HG02798 (cell line): Measurements from ENCODE around the gene OR1F1.
"Not testable (repeated sequence)": the region's sequence is repeated elsewhere in the genome, so short reads cannot be mapped to it uniquely, and the experiment has no call there.

Experiments used
- ATAC-seq: cut with Tn5 transposase; IDR thresholded peaks from one replicate; pipeline ENCODE4 v1.9.1; 2021; ENCODE audit warnings: mild to moderate bottlenecking; ENCODE audit not compliant: unreplicated experiment, poor library complexity

The OR1F1 gene

DNA sequence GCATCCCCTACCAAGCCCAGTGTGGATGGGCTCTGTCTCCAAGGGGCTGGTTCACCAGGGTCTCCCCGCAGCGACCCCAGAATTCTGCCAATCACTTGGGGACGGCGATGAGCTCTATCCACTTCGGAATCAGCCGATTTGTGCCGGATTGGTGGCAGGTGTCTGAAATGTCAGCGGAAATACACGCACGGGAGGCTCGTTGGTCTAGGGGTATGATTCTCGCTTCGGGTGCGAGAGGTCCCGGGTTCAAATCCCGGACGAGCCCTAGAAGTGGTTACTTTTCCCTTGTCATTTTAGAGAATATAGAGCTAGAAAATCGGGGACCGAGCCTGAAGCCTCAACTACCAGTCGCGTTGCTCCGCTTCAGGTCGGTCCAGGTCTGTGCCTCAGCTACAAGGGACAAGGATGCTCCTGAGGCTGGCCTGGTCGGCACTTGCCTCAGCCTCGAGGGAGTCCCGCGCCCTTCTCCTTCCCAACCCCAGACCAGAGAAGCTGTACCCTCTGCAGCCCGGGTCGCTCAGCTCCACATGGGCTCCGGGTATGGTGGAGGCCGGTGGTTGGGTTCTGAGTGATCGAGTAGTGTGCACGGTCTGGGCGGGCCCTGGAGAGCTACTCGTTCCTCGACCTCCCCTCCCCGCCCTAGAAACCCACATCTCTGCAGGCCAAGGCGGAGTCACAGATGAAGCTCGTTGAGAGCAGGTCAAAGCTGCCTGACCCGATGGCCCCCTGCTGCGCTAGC, 16.0 kb upstream of the OR1F1 start:
- ATAC-seq, result peak; percentile 34

DNA sequence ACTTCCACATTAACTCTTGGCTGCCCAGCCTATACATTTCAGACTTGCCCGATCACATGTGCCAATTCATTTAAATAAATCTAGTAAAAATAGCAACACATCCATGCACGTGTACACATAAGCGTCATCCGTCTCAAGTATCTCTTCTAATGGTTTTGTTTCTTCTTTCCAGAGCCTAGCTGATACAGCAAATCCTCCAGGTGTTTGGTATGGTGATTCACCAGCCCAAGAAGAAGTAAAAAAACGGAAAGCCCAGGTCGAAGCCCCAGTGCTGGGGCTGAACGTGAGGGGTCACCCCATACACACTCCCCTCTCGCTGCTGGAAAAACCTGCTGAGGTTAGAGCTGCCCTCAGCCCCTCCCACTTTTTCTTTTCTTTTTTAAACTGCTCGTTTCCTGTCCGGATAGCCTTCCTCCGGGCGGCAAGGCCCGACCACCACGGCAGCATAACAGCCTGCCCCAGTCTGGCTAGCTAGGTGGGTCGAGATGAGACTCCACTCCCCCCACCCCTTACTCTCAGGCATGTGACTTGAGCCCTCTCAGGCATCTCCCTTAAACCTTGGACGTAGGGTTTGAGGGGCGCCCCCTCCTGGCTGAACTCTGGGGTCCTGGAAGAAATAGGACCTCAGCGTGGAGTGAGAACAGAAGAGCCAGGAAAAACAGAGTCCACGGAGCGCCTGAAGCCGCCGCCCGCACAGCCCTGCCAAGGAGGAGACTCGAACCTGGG, 13.9 kb upstream of the OR1F1 start:
- no peak for ATAC-seq

DNA sequence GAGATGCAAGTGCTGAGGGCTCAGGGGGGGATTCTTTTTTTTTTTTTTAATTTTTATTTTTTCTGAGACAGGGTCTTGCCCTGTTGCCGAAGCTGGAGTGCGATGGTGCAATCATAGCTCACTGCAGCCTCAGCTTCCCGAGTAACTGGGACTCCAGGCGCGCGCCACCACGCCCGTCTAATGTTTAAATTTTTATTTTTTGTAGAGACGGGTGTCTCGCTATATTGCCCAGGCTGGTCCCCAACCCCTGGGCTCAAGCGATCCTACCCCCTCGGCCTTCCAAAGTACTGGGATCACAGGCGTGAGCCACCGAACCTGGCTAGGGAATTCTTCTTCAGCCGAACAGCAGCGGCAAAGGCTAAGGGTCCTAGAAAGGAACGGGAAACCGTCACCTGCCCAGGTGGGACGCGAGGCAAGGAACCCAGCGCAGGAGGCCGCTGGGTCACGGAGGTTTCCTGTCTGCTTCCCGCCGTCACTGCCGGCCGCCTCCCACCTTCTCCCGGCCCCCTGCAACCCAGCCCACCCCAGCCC, 13.3 kb upstream of the OR1F1 start:
- no peak for ATAC-seq

DNA sequence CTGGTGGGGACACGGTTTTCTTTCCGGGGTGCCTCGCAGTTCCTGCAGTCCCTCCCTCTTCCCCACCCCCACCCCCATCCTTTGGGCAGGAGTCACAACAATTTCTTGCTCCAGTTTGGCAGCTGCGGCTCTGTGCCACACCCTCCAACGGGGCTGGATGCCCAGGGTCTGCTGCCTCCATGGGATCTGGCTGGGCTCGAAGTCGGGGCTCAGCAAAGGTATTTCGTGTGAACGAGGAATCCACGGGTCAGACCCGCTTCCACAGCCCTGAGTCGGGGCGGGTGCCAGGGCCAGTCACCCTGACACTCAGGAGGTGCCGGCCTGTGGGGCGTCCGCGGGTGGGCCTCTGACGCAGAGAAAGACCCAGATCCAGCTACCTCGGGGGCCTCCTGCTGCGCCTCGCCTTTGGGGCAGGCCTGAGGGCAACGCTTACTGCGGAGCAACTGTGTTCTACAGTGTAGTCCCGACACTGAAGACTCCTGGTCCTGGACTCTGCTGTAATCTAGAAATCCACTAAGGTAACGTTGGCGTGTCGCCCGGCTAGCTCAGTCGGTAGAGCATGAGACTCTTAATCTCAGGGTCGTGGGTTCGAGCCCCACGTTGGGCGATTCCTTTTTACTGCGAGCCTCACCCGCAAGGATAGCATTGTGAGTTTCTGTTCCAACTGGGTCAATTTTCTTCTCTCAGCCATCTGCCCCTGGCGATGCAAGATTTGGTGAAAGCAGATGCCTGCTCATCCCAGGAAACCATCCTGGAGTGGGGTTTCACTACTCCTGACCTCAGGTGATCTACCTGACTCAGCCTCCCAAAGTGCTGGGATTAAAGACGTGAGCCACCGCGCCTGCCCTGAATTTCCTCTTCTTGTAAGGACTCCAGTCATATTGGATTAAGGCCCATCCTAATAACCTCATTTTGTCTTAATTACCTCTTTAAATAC, 12.6 kb upstream of the OR1F1 start:
- ATAC-seq, result no peak

DNA sequence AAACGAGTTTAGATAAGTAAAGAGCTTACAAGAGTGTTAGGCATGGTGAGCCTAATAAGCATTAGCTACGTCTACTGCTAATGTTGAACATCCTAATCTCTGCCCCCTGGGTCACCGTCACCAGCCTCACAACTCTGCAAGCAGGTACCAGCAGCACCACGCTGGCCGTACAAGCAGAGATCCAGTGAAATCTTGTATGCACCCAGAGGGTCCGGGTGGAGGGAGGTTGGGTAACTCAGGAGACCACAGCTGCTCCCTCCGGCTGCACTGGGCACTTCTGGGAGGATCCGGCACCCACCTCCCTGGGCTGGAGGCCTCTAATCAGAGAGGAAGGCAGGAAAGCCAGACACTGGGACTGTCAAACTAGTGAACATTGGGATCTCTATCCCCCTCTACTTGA, 8.4 kb upstream of the OR1F1 start:
- no peak for ATAC-seq

DNA sequence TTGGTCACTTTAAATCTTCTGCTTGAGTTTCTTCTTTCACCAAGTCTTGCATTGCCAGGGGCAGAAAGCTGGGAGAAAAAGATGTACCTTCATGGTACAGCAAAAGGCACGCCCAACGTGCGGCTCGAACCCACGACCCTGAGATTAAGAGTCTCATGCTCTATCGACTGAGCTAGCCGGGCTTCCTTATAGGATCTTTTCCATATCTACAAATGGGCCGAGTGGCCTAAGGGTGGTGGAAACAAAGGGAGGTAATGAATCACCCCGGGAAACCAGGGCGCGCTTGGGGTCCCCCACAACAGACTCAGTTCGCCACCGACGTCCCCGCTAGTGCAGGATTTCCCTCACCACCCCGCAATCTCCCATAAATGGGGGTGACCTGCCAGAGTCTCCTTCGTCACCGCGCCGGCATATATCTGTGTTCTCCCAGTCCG, 7.5 kb upstream of the OR1F1 start:
- no peak for ATAC-seq

DNA sequence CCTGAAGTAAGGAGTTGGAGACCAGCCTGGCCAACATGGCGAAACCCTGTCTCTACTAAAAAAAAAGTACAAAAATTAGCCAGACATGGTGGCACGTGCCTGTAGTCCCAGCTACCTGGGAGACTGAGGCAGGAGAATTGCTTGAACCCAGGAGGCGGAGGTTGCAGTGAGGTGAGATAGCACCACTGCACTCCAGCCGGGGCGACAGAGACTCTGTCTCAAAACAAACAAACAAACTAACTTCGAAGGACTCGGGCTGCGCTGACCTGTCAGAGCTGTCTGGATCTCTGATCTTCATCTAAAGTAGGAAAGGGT, 5.8 kb upstream of the OR1F1 start:
- not testable (repeated sequence) for ATAC-seq

DNA sequence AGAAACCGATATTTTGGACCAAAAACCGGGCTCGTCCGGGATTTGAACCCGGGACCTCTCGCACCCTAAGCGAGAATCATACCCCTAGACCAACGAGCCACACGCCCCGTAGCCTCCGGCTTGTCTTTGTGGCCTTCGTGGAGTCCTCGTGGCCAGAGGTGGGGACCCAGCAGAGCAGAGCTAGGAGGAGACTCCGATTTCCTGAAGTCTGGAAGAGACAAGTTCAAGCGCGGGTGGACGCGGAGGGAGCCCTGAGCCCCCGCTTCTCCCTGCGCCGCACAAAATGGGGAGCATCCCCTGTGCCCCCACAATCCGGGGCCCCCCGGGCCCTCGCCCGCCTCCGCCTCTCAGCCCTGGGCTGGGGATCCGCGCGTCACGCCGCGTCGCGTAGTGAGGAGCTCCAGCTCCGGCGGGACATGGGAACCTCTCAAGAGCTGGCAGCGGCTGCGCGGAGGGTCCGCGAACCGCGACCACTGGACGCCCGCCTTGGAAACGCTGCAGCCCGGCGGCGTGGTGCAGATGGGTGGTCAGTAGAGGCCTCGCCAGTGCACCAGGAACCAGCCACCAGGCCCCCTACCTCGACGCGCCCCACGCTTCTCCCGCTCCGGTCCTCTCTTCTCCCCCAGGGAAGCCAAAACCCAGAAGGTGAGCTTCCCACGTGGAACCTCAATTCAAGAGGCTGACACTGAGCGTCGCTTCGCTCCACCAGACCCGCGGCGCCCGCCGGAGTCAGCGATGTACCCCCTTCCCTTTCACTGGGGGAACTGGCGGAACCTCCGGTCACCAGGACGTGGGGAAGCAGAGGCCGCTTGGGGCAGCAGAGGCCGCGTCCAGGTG, 5.2 kb upstream of the OR1F1 start:
- peak; percentile 34 for ATAC-seq

DNA sequence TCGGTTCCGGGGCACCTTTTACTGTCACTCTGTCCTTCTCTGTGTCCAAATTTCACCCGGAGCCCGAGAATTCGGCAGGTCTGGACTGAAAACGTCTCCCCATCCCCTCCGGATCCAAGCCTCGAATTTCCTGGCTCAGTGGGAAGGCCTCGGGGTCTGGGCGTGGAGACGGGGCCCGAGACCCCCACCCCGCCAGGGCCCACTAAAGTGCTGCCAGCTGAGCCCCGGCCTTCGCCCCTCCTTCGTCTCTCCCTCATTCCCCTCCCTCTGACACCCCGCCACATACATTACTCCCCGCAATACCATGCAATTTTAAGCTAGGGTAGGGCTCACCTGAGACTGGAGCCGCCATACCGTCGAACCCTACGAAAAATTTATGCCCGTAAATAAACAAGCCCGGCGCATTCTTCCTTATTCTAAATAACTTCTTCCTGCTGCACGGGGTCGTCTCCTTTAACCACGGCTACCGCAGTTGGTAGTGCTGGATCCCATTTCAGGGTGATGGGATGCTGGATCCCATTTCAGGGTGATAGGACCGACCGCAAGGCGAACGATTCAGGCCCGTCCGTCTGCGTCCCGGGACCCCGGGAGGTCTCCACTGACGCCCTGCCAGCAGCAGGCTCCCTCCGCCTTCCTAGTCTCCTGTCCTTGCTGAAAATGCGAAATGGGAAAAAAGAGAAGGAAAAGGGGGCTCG, 4.4 kb upstream of the OR1F1 start:
- no peak for ATAC-seq

DNA sequence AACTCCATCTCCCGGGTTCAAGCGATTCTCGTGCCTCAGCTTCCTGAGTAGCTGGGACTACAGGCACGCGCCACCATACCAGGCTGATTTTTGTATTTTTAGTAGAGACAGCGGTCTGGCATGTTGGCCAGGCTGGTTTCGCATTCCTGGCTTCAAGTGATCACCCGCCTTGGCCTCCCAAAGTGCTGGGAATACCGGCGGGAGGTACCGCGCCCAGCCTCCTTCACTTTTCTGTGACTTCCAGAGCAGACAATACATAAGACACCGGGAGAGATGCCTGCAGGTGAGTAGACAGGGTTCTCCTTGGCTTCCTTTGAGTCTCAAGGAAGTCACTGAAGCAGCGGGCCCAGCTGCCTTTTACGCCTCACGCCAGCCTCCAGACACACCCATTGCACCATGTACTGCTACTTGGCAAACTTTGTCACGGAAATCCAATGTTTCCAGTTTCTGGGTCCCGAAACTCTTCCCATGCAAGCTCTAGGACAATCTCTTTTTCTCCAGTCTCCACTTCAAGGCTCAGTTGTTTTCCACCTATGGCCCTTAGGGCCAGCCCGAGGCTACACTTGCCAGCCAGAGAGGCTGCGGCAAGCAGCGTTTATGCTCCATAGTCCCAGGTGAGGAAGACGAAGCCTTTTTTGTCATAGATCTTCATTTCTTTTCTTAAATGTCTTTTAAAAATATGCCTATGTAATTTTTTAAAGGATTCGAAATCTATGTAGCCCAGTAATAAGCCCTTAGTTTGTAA, 886 bp upstream of the OR1F1 start:
- no peak for ATAC-seq

DNA sequence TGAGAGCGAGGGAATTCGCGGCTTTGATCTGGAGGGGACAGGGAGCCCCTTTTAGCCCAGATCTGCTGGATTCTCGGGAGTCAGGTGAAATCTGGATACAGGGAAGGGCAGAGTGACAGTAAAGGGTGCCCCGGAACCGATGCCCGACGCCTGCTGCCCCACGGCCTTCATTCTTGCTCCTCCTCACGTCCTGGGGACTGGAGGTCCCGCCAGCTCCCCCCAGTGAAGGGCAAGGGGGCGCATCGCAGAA, 596 bp downstream of the OR1F1 start:
- ATAC-seq, result no peak

DNA sequence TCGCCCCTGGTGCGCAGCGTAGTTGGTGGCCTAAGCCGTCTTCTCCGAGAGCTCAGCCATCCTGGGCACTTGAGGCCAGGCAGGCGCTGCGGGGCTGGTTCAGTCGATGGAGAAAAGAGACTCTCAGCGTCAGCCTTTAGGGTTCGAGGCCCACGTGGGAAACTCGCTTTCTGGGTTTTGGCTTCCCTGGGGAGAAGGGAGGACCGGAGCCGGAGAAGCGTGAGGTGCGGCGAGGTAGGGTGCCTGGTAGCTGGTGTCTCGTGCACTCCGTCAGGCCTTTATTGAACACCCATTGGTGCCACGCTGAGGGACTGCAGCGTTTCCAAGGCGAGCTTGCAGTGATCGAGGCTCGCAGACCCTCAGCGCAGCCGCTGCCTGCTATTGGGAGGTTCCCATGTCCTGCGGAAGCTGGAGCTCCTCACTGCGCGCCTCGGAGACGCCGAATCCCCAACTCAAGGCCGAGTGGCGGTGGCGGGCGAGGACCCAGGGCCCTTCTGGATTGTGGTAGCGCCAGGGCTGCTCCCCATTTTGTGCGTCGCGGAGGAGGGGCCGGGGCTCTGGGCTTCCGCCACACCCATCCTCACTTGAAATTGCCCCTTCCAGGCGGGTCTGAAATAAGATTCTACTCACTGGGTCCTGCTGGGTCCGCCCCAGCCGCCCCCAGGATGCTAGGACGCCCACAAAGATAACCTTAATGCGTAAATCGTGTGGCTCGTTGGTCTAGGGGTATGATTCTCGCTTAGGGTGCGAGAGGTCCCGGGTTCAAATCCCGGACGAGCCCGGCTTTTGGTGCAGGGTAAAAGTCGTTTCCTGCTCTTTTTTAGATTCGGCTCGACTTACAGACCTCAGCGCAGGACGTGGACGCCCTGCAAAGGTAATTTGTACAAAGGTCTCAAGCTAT, 1.2 kb downstream of the OR1F1 start:
- no peak for ATAC-seq

DNA sequence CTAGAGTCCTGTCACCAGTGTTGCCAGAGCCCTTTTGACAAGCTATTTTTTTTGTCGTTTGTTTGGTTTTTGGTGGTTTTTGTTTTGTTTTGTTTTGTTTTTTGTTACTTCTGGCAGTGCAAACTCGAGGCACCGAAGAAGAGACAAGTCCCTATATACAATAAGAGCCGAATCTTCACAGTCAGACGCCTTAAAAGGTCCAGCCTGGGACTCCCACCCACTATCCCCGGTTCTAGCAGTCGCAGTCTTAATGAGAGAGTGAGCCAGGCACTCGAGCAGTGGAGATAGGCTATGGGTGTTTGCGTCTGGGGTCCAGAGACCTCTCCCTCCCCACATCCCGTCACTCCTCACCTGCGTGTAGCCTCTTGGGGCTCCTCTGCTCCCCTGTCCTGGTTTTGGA, 1.9 kb downstream of the OR1F1 start:
- no peak for ATAC-seq

DNA sequence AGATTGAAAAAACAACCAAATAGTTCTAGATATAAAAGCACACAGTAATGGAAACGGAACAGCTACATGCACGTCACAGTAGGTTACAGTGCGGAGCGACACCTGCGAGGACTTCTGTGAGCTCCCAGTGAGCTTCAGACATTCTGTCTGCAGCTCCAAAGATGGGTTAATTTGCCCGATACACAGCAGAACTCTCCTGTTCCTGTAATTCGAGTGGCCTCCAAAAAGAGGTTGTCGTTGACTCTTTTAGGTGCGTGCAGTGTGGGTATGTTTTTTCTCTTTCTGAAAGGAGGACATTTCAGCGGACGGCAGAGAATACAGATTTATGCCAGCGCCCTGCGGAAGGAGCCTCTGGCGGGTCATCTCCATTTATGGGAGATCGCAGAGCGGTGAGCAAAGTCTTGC, 2.9 kb downstream of the OR1F1 start:
- ATAC-seq, result no peak

DNA sequence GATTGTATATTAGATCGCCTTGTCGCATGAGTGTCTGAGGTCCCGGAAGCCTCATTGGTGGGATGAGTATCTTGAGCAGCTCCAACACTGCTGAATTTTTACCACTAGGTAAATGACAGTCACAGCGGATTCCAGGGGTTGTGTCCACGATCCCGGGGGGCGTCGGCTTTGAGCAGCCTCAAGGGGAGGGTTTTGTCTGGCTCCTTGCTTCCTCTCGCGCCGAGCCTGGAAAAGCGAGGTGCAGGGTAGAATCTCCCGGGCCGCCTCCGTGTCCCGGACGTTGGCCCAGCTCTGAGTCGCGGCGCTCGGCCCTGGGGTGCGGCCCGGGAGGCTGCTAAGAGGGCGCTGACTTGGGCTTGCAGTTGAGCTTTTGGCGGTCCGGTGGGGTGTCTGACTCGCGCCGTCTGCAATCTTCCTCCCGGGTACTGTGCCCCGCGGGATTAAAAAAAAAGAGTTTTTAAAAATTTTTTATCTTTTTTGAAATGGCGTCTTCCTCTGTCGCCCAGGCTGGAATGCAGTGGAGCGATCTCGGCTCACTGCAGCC, 4.5 kb downstream of the OR1F1 start:
- no peak for ATAC-seq

DNA sequence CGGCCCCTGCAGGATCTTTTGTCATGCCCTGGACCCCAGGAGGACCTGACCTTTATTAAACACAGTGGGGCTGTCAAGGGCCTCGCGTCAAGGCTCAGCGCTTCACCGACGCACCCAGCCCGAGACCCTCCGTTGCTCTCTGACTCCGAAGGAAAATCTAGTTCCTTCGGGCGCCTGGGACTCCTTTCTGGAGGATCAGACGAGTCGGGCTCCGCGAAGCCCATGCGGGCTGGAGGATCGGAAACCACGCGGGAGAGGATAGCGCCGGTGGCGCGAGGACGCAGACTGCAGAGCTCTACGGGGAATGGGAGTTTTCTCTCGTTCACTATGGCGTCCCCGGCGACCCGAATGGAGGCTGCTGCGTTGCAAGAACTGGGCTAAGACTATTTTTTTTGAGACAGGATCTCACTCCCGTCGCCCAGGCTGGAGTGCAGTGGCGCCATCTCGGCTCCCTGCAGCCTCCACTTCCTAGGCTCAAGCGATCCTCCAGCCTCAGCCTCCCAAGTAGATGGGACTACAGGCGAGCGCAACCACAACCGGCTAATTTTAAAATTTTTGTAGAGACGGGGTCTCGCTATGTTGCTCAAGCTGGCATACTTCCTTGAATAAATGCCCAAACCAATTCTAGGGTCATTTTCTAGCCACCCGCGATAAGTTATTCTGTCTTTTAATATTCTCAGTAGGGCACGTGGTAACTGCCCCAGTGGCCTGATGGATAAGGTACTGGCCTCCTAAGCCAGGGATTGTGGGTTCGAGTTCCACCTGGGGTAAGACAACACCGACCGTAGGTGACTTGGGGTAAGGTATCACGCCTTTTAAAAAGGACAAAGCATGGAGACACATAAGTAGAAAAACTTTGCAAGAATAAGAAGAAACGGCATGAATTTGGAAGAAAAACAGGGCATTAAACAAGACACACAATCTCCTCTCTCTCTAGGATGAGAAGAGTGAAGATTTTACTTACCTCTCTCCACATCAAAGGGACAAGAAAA, 5.5 kb downstream of the OR1F1 start:
- no peak for ATAC-seq

DNA sequence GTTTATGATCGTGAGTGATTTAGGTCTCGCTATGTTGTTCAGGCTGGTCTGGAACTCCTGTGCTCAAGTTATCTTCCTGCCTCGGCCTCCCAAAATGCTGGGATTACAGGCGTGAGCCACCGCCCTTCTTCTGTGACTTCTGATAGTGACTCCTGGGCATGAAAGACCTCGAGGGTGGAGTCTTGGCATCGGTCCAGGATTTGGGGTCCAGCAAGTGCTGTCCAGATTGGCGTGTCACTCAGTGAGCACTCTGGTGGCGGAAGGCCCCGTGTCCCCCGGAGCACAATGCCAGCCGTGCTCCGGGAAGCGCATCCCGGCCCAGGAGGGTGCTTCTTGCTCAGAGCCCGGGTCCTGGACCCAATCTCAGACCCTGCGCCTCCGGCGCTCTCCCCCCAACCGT, 6.8 kb downstream of the OR1F1 start:
- no peak for ATAC-seq
